Endothelial cell of umbilical vein (primary cell): Measurements from ENCODE around the gene ALOX15B. TPM values are rescaled to one million over a fixed set of nuclear protein-coding genes. Genes with fewer than 3 reads are reported as not detected.

Experiments
- BruUV-seq: library from RNA; stranded (reverse); fragments of 400-500 nt; replicated peaks from 2 replicates; lab custom pipeline; 2021; lab: Mats Ljungman, UMichigan
- CTCF ChIA-PET: fragments of 300-600, 350-600 bp; sonication (Branson Sonifier 250); formaldehyde crosslinking; loops from one replicate; lab custom pipeline; 2021; ENCODE audit warnings: antibody characterized with exemption, inconsistent platforms; lab: Charles Lee
- POLR2A ChIA-PET: fragments of 300-600, 350-600 bp; sonication (Branson Sonifier 250); formaldehyde crosslinking; loops from one replicate; lab custom pipeline; 2021; ENCODE audit warnings: antibody characterized with exemption, inconsistent platforms; lab: Charles Lee
- DNase-seq: peaks from one replicate; pipeline ENCODE4 v3.0.0-alpha.2; 2011; ENCODE audit warnings: low read depth, low spot score
- FAIRE-seq: peaks from 2 replicates; lab custom pipeline; 2011; peaks lifted over from hg19 to GRCh38; lab: Jason Lieb, UNC
- H2AFZ ChIP-seq: 2 replicates; pipeline ENCODE4 v1.6.0; 2012; ENCODE audit warnings: low read depth, low read length, control low read depth, inconsistent platforms
- H3K27ac ChIP-seq: 2 replicates; pipeline ENCODE4 v1.5.1; 2011; ENCODE audit warnings: low read depth, mild to moderate bottlenecking, control low read depth, low read length, moderate library complexity; ENCODE audit not compliant: insufficient read depth
- H3K27me3 ChIP-seq, 2 experiments: 2 replicates each; pipeline versions ENCODE4 v1.6.0 to v1.6.1; 2011; ENCODE audit warnings: low read length in 2 of 2, mixed read lengths in 1 of 2; ENCODE audit not compliant: control insufficient read depth in 2 of 2, insufficient read depth in 2 of 2
- H3K36me3 ChIP-seq, 2 experiments: 2 replicates in 1 of 2; 3 replicates in 1 of 2; pipeline ENCODE4 v1.5.1; 2011; ENCODE audit warnings: low read length in 2 of 2, mild to moderate bottlenecking in 1 of 2, moderate library complexity in 1 of 2; ENCODE audit not compliant: control insufficient read depth in 2 of 2, insufficient read depth in 2 of 2; ENCODE audit errors: extremely low read depth in 1 of 2
- H3K4me1 ChIP-seq: 3 replicates; pipeline ENCODE4 v1.5.1; 2011; ENCODE audit warnings: mild to moderate bottlenecking, low read length; ENCODE audit not compliant: control insufficient read depth, insufficient read depth; ENCODE audit errors: extremely low read depth
- H3K4me2 ChIP-seq: 2 replicates; pipeline ENCODE4 v1.6.1; 2011; ENCODE audit warnings: low read length, control low read depth, mixed read lengths; ENCODE audit not compliant: insufficient read depth
- H3K4me3 ChIP-seq, 3 experiments: fragments of 200-600 bp in 1 of 3; sonication (generic), shearing (Covaris generic) in 1 of 3; replicated peaks in 1 of 3; 2 replicates each; pipeline ENCODE4 v1.5.1; 2011 to 2016; ENCODE audit warnings: control low read depth in 3 of 3, low read length in 3 of 3, mild to moderate bottlenecking in 2 of 3, inconsistent platforms in 1 of 3, low read depth in 1 of 3, moderate library complexity in 1 of 3; ENCODE audit not compliant: insufficient read depth in 1 of 3
- H3K79me2 ChIP-seq: 2 replicates; pipeline ENCODE4 v1.6.0; 2012; ENCODE audit warnings: low read length, inconsistent platforms; ENCODE audit not compliant: control insufficient read depth, insufficient read depth
- H3K9ac ChIP-seq: replicated peaks from 2 replicates; pipeline ENCODE3; 2011; ENCODE audit warnings: low read length, control low read depth; ENCODE audit not compliant: insufficient read depth; ENCODE audit errors: extremely low read depth
- H3K9me1 ChIP-seq: replicated peaks from 3 replicates; pipeline ENCODE4 v1.6.0; 2011; ENCODE audit warnings: mild to moderate bottlenecking, low read length; ENCODE audit not compliant: control insufficient read depth, insufficient read depth; ENCODE audit errors: extremely low read depth
- H3K9me3 ChIP-seq: replicated peaks from 2 replicates; pipeline ENCODE4 v1.5.1; 2012; ENCODE audit warnings: low read length, inconsistent platforms; ENCODE audit not compliant: control insufficient read depth, insufficient read depth
- H4K20me1 ChIP-seq: replicated peaks from 2 replicates; pipeline ENCODE3; 2011; ENCODE audit warnings: mild to moderate bottlenecking, low read length; ENCODE audit not compliant: control insufficient read depth, insufficient read depth; ENCODE audit errors: extremely low read depth
- CTCF ChIP-seq, 2 donors: IDR thresholded peaks; 1 replicate in 1 of 2; 2 replicates in 1 of 2; pipeline ENCODE4 v1.5.1; 2011; ENCODE audit warnings: low read length in 2 of 2, mild to moderate bottlenecking in 2 of 2, moderate library complexity in 2 of 2, control low read depth in 1 of 2, inconsistent platforms in 1 of 2, low read depth in 1 of 2; ENCODE audit not compliant: insufficient read depth in 1 of 2; ENCODE audit errors: extremely low read depth in 1 of 2
- EZH2 ChIP-seq: IDR thresholded peaks from 2 replicates; pipeline ENCODE4 v1.6.1; 2012; ENCODE audit warnings: borderline replicate concordance, low read depth, mild to moderate bottlenecking, moderate library complexity, low read length, inconsistent platforms; ENCODE audit not compliant: severe bottlenecking
- FOS ChIP-seq: IDR thresholded peaks from 2 replicates; pipeline ENCODE4 v1.6.1; 2011; ENCODE audit warnings: mild to moderate bottlenecking, low read length, moderate library complexity, borderline replicate concordance; ENCODE audit not compliant: insufficient read depth
- GATA2 ChIP-seq: IDR thresholded peaks from 2 replicates; pipeline ENCODE4 v1.7.0; 2011; ENCODE audit warnings: low read depth, mild to moderate bottlenecking, moderate library complexity, mixed read lengths, low read length; ENCODE audit not compliant: insufficient read length, insufficient read depth
- JUN ChIP-seq: IDR thresholded peaks from 2 replicates; pipeline ENCODE4 v1.6.1; 2011; ENCODE audit warnings: borderline replicate concordance, low read depth; ENCODE audit not compliant: insufficient read length, insufficient read depth
- MAX ChIP-seq: IDR thresholded peaks from 2 replicates; pipeline ENCODE4 v1.6.1; 2011; ENCODE audit not compliant: insufficient read depth, insufficient read length
- MYC ChIP-seq: IDR thresholded peaks from one replicate; pipeline ENCODE4 v1.6.1; 2011; ENCODE audit warnings: mild to moderate bottlenecking, low read depth, low read length
- POLR2A ChIP-seq: IDR thresholded peaks from 2 replicates; pipeline ENCODE4 v1.6.1; 2012; ENCODE audit warnings: low read depth, mild to moderate bottlenecking, control low read depth, low read length
- POLR2AphosphoS5 ChIP-seq: IDR thresholded peaks from 2 replicates; pipeline ENCODE4 v1.6.1; 2012; ENCODE audit warnings: low read depth, mild to moderate bottlenecking, control low read depth, low read length, moderate library complexity; ENCODE audit not compliant: insufficient read depth
- dilution Hi-C: fragments of 300-500 bp; cut with MboI; formaldehyde crosslinking; loops from one replicate; pipeline ENCODE4 v1.15.0; 2019; ENCODE audit warnings: low sequenced_read_pairs; ENCODE audit not compliant: extremely low pct_ligation_motif_present
- intact Hi-C: fragments of 100-400 bp; cut with micrococcal nuclease; formaldehyde crosslinking; loops from one replicate; pipeline ENCODE4 v1.10.0; 2022
- polyA plus RNA-seq, 4 experiments: library from polyadenylated mRNA; depleted of rRNA in 3 of 4; stranded (reverse) in 3 of 4; unstranded in 1 of 4; fragments of >200 nt; gene quantifications; 2 replicates each; pipeline versions ENCODE4 v1.2.1 to v1.2.3, GENCODE V29; 2011 to 2012; ENCODE audit warnings: missing spikeins in 1 of 4
- total RNA-seq: library from RNA; stranded (reverse); gene quantifications from 2 replicates; pipeline ENCODE4 v1.2.3, GENCODE V29; 2021

ALOX15B gene
- total and polyA plus RNA-seq, 2 donors (not counting 3 experiments of a cell fraction or from before 2014, with no cell fraction given) = not detected

- Histone ChIP-seq H3K4me3 (no peak within 1 kb of the TSS), H3K9me1 (no peaks in the 10 kb centered on the region), H3K36me3 (no peaks in the 10 kb centered on the region), H3K79me2 (no peaks in the 10 kb centered on the region), H2AFZ (no peak within 1 kb of the TSS), H3K27ac (no peak within 1 kb of the TSS), H4K20me1 (no peaks in the 10 kb centered on the region), H3K9ac (no peak within 1 kb of the TSS), H3K27me3 (peaks cover 52 to 57% of the 10 kb centered on the region in 2 experiments), H3K4me1 (no peaks in the 10 kb centered on the region), H3K9me3 (no peaks in the 10 kb centered on the region), H3K4me2 (no peak within 1 kb of the TSS)
- no peak for TF ChIP-seq JUN
- TF ChIP-seq POLR2A = no peak
- TF ChIP-seq FOS = no peak
- TF ChIP-seq POLR2AphosphoS5 = no peak
- TF ChIP-seq GATA2 = no peak
- TF ChIP-seq MAX = no peak
- no peak for TF ChIP-seq EZH2
- TF ChIP-seq CTCF (IDR thresholded peaks at IDR 0.05; ENCODE audit: extremely low read depth in 1 of 2, insufficient read depth in 1 of 2, low read depth in 1 of 2, low read length in 2 of 2) = no peak
- TF ChIP-seq MYC = no peak
- DNase-seq (no peak), FAIRE-seq (no peak)
- CTCF ChIA-PET = interaction anchor here (0.9 to 2.1 kb wide), 6 partner anchors 9 to 259 kb away, joined by 3 to 33 read pairs (median 8); no protein-coding TSS in a partner anchor
- intact Hi-C loops (loop anchor here (5.0 kb wide), 1 partner anchor 400 kb away; no protein-coding TSS in a partner anchor), dilution Hi-C loops (no loop called here)
- no TSS peak for BruUV-seq
- POLR2A ChIA-PET = no interaction called here
These were observed 36.7 kb upstream of the ALOX15B start, which contains the start of gene GUCY2D for GRCh38 chr17:8001976-8002720. GUCY2D (plus strand) TSS chr17:8002615; CDS start chr17:8003048, 433 bp downstream.
